ENCODE data around the gene CUX1.
"Not testable (repeated sequence)": the region's sequence is repeated elsewhere in the genome, so short reads cannot be mapped to it uniquely, and the experiment has no call there.

Gene CUX1

DNA sequence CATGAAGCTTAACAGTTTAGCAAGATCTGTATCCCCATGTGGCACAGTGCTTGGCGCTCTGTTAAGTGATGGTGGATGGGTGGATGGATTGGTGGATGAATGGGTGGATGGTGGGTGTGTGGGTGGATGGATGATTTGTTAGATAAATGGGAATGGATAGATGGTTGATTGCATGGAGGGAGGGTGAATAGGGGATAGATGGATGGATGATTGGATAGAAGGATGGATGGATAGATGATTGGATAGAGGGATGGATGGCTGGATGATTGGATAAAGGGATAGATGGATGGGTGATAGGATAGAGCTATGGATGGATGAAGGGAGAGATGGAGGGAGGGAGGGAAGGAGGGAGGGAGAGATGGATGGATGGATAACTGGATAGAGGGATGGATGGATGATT, 229.7 kb downstream of the CUX1 start:
- Mint-ChIP-seq H3K27me3 (no peaks in the 10 kb centered on the region), H3K4me1 (peaks cover 15% of the 10 kb centered on the region), H3K9me3 (peaks cover under 1% of the 10 kb centered on the region), H3K36me3 (ENCODE audit: low read depth) (peaks cover 8% of the 10 kb centered on the region), H3K27ac (no peak overlapping the region), H3K4me3 (no peak overlapping the region)
- ATAC-seq (no peak), DNase-seq (no peak)

DNA sequence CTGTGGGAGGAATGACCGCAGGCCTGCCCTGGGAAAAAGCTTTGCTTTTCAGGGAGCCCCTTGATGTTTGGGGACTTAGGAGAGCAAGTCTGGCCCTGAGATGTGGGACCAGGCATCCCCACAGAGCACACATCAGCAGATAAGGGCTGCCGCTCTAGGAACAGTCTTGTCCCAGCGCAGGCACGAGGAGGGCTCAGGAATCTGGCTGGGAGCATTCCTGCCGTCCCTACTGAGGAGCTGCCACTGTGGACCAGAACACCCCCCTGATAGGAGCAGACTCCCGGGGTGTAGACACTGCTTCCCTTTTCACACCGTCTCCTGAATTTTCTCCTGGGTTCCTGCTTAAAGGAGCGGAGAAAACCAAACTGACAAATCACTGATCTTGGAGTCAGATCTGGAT, 232.3 kb downstream of the CUX1 start:
- Mint-ChIP-seq H3K4me1 (peaks cover 6% of the 10 kb centered on the region), H3K36me3 (ENCODE audit: low read depth) (peaks cover 21% of the 10 kb centered on the region), H3K9me3 (peaks cover 10% of the 10 kb centered on the region), H3K27me3 (no peaks in the 10 kb centered on the region), H3K27ac (no peak overlapping the region), H3K4me3 (no peak overlapping the region)
- DNase-seq (no peak), ATAC-seq (no peak)

DNA sequence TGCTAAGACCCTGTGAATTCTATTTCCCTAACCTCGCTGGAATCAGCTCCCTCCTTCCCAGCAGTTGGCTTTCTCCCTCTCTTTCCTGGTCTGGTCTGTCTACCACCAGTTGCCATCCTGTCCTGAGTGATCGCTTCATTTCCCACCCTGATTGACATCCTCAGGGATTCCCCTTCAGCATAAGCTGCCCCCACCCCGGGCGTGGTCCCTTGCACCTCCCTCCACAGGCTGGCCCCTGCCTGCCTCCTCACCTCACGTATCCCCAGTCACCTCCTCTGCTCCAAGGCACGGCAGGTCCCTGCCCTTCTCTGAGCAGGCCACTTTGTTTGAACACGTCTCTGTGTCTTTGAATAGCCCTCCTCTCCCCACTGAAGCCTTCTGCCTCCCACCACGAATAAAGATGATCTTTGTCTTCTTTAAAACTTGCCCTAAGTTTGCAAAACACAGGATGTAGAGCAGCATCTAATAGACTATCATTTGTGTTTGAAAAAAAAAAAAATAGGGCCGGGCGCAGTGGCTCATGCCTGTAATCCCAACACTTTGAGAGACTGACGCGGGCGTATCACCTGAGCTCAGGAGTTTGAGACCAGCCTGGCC, 233.5 kb downstream of the CUX1 start:
- DNase-seq (no peak), ATAC-seq (no peak)
- H3K4me1 Mint-ChIP-seq = peaks cover 9% of the 10 kb centered on the region
- peaks cover 10% of the 10 kb centered on the region for H3K9me3 Mint-ChIP-seq
- no peaks in the 10 kb centered on the region for H3K27me3 Mint-ChIP-seq
- no peak overlapping the region for H3K4me3 Mint-ChIP-seq
- no peak overlapping the region for H3K27ac Mint-ChIP-seq
- peaks cover 21% of the 10 kb centered on the region for H3K36me3 Mint-ChIP-seq (ENCODE audit: low read depth)

DNA sequence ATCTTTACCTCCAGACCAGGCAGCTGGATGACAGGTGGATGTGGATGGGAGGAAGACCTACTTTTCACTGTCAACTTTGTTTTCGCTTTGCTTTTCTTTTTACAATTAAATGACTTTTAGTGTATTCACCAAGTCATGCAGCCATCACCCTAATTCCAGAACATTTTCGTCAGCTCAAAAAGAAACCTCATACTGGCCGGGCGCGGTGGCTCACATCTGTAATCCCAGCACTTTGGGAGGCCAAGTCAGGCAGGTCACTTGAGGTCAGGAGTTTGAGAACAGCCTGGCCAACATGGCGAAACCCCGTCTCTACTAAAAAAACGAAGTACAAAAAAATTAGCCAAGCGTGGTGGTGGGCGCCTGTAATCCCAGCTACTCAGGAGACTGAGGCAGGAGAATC, 234.3 kb downstream of the CUX1 start:
- Mint-ChIP-seq H3K9me3 (peaks cover 10% of the 10 kb centered on the region), H3K36me3 (ENCODE audit: low read depth) (peaks cover 21% of the 10 kb centered on the region)
- H3K27me3 Mint-ChIP-seq, ATAC-seq, H3K27ac Mint-ChIP-seq, H3K4me1 Mint-ChIP-seq, DNase-seq, H3K4me3 Mint-ChIP-seq: not testable (repeated sequence)

DNA sequence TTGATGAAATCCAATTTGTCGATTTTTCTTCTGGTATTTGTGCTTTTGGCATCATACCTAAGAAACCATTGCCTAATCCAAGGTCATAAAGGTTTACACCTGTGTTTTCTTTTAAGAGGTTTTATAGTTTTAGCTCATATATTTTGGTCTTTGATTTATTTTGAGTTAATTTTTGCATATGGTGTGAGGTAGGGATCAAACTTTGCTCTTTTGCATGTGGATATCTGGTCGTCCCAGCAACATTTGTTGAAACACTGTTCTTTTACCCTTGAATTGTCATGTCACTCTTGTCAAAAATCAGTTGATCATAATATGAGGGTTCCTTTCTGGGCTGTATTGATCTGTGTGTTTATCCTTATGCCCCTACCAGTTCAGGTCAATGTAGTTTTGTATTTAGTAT, 236.7 kb downstream of the CUX1 start:
- Mint-ChIP-seq H3K4me3 (no peak overlapping the region), H3K27me3 (no peaks in the 10 kb centered on the region), H3K4me1 (peaks cover 9% of the 10 kb centered on the region), H3K36me3 (ENCODE audit: low read depth) (peaks cover 20% of the 10 kb centered on the region), H3K27ac (no peak overlapping the region), H3K9me3 (peaks cover 10% of the 10 kb centered on the region)
- no peak for ATAC-seq
- no peak for DNase-seq

DNA sequence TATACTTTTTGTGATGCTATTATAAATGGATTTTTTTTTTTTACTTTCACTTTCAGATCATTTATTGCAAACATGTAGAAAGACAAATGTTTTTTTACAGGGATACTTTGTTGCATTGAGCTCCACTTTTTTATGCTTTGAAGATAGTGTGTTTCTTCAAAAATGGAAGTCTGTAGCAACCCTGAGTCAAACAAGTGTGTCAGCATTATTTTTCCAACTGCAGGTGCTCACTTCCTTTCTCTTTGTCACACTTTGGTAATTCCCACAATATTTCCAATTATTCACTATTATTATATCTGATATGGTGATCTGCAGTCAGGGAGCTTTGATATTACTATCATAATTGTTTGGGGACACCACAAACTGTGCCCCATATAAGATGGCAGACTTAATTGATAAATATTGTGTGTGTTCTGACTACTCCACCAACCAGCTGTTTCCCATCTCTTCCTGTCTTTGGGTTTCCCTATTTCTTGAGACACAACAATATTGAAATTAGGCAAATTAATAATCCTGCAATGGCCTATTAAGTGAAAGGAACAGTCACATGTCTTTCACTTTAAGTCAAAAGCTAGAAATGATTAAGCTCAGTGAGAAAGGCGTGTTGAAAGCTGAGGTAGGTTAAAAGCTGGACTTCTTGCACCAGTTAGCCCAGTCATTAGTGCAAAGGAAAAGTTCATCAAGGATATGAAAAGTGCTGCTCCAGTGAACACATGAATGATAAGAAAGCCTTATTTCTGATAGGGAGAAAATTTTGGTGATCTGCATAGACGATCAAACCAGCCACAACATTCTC, 238.0 kb downstream of the CUX1 start:
- ATAC-seq = no peak
- H3K27me3 Mint-ChIP-seq = no peaks in the 10 kb centered on the region
- peaks cover 10% of the 10 kb centered on the region for H3K9me3 Mint-ChIP-seq
- peaks cover 19% of the 10 kb centered on the region for H3K36me3 Mint-ChIP-seq (ENCODE audit: low read depth)
- no peak overlapping the region for H3K27ac Mint-ChIP-seq
- H3K4me3 Mint-ChIP-seq = no peak overlapping the region
- H3K4me1 Mint-ChIP-seq = peaks cover 9% of the 10 kb centered on the region
- no peak for DNase-seq

DNA sequence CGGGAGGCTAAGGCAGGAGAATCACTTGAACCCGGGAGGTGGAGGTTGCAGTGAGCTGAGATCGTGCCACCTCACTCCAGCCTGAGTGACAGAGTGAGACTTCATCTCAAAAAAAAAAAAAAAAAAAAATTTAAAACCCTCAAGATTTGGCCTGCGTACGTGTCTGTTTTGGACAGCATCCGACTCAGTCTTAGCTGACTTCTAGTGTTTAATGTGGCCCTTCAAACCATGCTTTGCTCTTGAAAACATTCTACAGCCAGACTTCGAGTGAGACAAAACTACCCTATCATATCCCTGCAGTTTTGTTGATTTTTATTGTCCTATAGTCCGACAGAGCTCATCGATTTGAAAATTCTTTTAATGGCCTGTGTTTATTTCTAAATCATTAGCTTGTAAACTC, 242.1 kb downstream of the CUX1 start:
- ATAC-seq (no peak), DNase-seq (no peak)
- Mint-ChIP-seq H3K9me3 (peaks cover 1% of the 10 kb centered on the region), H3K4me3 (no peak overlapping the region), H3K27me3 (no peaks in the 10 kb centered on the region), H3K36me3 (ENCODE audit: low read depth) (peaks cover under 1% of the 10 kb centered on the region), H3K27ac (no peak overlapping the region), H3K4me1 (peaks cover 14% of the 10 kb centered on the region)

DNA sequence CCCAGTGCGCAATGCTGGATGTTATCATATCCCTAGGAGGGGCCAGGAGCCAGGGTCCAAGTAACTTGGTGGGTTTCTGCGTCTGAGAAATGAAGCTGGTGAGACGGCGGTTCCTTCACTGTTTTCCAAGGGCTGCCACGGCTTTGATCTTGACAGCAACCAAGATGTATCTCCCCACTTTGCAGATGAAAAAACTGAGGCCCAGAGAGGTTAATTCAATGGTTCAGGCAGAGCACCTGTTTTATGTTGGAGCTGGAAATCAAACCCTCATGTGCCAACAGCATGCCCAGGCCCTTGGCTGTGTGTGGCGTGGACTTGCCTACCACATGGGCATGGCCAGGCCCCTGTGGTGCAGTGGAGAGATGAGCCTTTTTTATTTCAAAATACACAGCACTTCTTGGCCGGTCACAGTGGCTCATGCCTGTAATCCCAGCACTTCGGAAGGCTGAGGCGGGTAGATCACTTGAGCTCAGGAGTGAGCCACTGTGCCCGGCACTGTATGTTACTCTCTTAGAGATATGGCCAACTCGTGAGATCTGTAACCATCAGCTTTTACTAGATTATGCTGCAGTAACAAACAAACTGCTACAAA, 244.0 kb downstream of the CUX1 start:
- H3K9me3 Mint-ChIP-seq = no peaks in the 10 kb centered on the region
- peaks cover 6% of the 10 kb centered on the region for H3K4me1 Mint-ChIP-seq
- H3K36me3 Mint-ChIP-seq (ENCODE audit: low read depth) = no peaks in the 10 kb centered on the region
- H3K4me3 Mint-ChIP-seq = no peak overlapping the region
- ATAC-seq (no peak), DNase-seq (no peak)
- no peak overlapping the region for H3K27ac Mint-ChIP-seq
- no peaks in the 10 kb centered on the region for H3K27me3 Mint-ChIP-seq

DNA sequence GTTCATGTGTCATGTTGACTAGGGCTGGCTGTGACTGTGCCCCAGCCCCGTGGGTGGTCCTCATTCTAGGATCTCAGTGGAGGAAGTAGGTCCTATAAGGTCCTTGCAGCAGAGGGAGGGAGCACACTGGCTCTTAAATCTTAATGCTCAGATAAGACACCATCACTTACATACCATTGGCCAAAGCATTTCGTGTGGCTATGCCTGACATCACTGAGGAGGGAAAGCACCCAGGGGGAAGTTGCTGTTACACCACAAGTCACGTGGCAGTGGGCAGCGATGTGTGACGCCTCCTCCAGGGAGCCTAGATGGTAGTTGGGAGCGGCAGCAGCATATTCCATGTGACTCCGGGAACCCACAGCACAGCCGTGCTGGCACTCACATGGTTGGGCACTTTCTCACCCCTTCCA, 244.6 kb downstream of the CUX1 start:
- peaks cover 6% of the 10 kb centered on the region for H3K4me1 Mint-ChIP-seq
- no peaks in the 10 kb centered on the region for H3K27me3 Mint-ChIP-seq
- H3K4me3 Mint-ChIP-seq = no peak overlapping the region
- H3K36me3 Mint-ChIP-seq (ENCODE audit: low read depth) = no peaks in the 10 kb centered on the region
- peak; percentile 26 for DNase-seq
- ATAC-seq = peak; percentile 71
- no peak overlapping the region for H3K27ac Mint-ChIP-seq
- no peaks in the 10 kb centered on the region for H3K9me3 Mint-ChIP-seq

DNA sequence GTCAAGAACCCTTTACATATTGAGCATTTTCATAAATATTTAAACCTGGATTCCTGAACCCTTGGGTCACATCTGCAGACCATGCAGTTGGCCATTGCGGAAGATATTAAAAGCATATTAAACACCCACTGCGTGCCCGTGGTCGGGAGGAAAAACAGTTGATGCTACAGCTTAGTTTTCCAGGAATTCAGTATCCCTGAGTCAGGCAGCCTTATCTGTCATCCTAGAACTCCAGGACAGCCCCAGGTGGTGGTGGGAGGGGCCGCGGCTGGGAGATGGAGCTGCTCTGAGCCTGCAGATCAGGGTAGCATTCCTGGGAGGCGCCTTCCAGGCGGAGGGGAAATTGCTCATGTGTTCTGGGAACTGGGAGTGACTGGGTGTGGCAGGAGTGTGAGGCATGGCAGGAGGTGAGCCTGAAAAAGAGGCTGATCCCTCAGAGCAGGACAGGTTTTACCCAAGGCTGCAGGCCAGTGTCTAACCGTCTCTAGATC, 246.3 kb downstream of the CUX1 start:
- no peaks in the 10 kb centered on the region for H3K27me3 Mint-ChIP-seq
- ATAC-seq = no peak
- H3K4me3 Mint-ChIP-seq = no peak overlapping the region
- H3K36me3 Mint-ChIP-seq (ENCODE audit: low read depth) = no peaks in the 10 kb centered on the region
- peaks cover 6% of the 10 kb centered on the region for H3K4me1 Mint-ChIP-seq
- no peak overlapping the region for H3K27ac Mint-ChIP-seq
- DNase-seq = no peak
- no peaks in the 10 kb centered on the region for H3K9me3 Mint-ChIP-seq

DNA sequence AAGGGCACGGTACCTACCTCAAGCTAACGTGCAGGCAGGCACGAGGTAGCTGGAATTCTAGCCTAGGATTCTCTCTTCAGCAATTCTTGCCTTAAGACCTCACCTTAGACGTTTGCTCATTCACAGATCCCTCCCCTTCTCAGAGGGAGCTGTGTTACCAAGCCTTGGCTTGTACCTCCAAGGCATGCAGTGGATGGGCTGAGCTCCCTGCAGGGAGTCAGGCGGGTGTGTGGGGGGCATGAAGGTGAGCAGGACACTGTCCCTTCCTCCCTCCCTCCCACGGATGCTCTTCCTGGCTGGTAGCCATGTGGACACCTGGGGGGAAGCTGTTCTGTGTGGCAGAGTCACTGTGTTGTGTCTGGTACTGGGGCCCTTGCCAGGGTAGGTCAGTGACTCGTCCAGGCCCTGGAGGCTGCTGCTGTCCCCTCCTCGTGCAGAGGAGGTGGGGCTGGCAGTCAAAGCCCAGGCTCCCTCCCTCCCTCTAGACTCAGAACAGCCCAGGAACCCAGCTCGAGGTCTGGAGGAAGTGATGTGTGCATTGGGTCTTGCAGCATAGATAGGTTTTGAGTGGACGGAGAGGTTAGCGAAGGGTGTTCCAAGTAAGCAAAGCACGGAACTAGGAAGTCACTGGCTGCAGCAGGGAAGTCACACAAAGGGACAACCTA, 247.1 kb downstream of the CUX1 start:
- DNase-seq (no peak), ATAC-seq (peak; percentile 22)
- Mint-ChIP-seq H3K27ac (no peak overlapping the region), H3K36me3 (ENCODE audit: low read depth) (peaks cover 5% of the 10 kb centered on the region), H3K27me3 (no peaks in the 10 kb centered on the region), H3K9me3 (no peaks in the 10 kb centered on the region), H3K4me1 (peaks cover 6% of the 10 kb centered on the region), H3K4me3 (no peak overlapping the region)

DNA sequence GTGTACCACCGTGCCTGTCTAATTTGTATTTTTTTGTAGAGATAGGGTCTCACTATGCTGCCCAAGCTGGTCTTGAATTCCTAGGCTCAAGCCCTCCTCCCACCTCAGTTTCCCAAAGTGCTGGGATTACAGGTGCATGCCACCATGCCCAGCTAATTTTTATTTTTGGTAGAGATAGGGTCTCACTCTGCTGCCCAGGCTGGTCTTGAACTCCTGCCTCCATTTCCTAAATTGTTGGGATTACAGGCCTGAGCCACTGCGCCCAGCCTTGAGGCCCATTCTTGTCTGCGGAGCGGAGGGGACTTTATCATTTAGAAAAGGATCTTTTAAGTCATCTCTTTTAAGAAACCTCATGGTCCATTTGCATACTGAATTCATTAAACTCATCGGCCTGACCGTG, 247.8 kb downstream of the CUX1 start:
- peaks cover 8% of the 10 kb centered on the region for H3K36me3 Mint-ChIP-seq (ENCODE audit: low read depth)
- peaks cover 6% of the 10 kb centered on the region for H3K4me1 Mint-ChIP-seq
- no peak for DNase-seq
- H3K4me3 Mint-ChIP-seq = no peak overlapping the region
- no peaks in the 10 kb centered on the region for H3K9me3 Mint-ChIP-seq
- H3K27me3 Mint-ChIP-seq = no peaks in the 10 kb centered on the region
- ATAC-seq = no peak
- no peak overlapping the region for H3K27ac Mint-ChIP-seq

DNA sequence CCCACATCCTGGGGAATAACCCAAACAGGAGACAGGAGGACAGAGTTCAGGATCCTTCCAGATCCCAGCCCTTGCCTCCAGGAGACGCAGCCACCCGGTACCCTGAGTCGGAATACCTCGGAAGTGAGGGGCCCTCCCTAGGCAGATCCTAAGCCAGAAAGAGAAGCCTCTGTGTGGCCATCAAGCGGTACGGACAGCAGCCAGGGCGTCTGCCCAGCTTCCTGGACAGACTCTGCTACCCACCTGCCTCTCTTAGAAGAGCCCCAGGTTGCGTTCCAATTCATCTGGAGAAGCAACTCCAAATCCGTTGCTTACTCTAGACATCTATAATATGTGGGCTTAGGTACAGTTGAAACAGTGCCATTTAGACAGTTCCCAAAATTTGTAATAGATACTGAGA, 249.1 kb downstream of the CUX1 start:
- DNase-seq (no peak), ATAC-seq (no peak)
- peaks cover 6% of the 10 kb centered on the region for H3K4me1 Mint-ChIP-seq
- no peaks in the 10 kb centered on the region for H3K9me3 Mint-ChIP-seq
- H3K4me3 Mint-ChIP-seq = no peak overlapping the region
- peaks cover 16% of the 10 kb centered on the region for H3K36me3 Mint-ChIP-seq (ENCODE audit: low read depth)
- H3K27ac Mint-ChIP-seq = no peak overlapping the region
- no peaks in the 10 kb centered on the region for H3K27me3 Mint-ChIP-seq

DNA sequence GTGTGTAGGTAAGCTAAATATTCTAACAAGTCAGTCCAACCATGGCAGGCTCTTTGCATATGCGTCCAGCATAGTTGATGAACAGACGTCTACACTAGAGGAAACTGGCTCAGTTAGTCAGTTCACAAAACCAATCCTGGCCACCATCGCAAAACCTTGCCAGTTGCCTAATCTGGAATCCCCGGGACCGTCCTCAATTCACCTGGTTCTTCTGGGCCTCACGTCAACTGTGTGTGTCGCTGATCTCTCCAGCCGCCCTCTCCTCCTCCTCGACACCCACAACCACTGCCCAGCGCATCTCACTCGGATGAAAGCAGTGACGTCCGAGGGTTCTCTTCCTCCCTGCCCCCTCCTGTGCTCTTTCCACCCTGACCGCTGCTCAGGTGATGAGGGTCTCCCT, 251.4 kb downstream of the CUX1 start:
- H3K27ac Mint-ChIP-seq = no peak overlapping the region
- H3K9me3 Mint-ChIP-seq = no peaks in the 10 kb centered on the region
- no peak for ATAC-seq
- peaks cover 2% of the 10 kb centered on the region for H3K4me1 Mint-ChIP-seq
- DNase-seq = no peak
- H3K27me3 Mint-ChIP-seq = no peaks in the 10 kb centered on the region
- no peak overlapping the region for H3K4me3 Mint-ChIP-seq
- peaks cover 21% of the 10 kb centered on the region for H3K36me3 Mint-ChIP-seq (ENCODE audit: low read depth)

Data from activated naive CD8-positive, alpha-beta T cell treated with anti-CD3 and anti-CD28 coated beads, Interleukin-2, amount 50 U/mL, for 24 hours (primary cell).